Stimulated activated CD4-positive, alpha-beta T cell treated with anti-CD3 and anti-CD28 coated beads, Interleukin-12 subunit alpha, Interleukin-12 subunit beta, amount 100 ng/mL, for 24 hours (primary cell): ENCODE data around the gene AP1S1.
"Not testable (repeated sequence)": the region's sequence is repeated elsewhere in the genome, so short reads cannot be mapped to it uniquely, and the experiment has no call there.

Experiments used
- DNase-seq, 2 experiments: peaks; one replicate each; pipeline ENCODE4 v3.0.0-alpha.2; 2020; ENCODE audit warnings: low read depth in 2 of 2

AP1S1 gene

GRCh38 chr7:101200862-101201599 lies 46.8 kb downstream of the AP1S1 start, which contains the start of gene MOGAT3:
TSS of gene MOGAT3 (minus strand) at chr7:101201036. CDS start at chr7:101200854, 182 bp downstream.
- DNase-seq: no peak

- no peak for DNase-seq
Observed at GRCh38 chr7:101201695-101202602, 47.7 kb downstream of the AP1S1 start.

DNA sequence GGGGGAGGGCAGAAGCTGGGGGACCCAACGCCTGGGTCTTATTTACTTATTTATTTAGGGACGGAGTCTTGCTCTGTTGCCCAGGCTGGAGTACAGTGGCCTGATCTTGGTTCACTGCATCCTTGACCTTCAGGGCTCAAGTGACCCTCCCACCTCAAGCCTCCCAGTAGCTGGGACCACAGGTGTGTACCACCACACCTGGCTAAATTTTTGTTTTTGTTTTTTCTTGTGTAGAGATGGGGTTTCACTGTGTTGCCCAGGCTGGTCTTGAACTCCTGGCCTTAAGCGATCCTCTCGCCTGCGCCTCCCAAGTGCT lies 48.3 kb downstream of the AP1S1 start:
- no peak for DNase-seq

GRCh38 chr7:101203740-101204738 lies 49.8 kb downstream of the AP1S1 start:
- DNase-seq: not testable (repeated sequence)

DNA sequence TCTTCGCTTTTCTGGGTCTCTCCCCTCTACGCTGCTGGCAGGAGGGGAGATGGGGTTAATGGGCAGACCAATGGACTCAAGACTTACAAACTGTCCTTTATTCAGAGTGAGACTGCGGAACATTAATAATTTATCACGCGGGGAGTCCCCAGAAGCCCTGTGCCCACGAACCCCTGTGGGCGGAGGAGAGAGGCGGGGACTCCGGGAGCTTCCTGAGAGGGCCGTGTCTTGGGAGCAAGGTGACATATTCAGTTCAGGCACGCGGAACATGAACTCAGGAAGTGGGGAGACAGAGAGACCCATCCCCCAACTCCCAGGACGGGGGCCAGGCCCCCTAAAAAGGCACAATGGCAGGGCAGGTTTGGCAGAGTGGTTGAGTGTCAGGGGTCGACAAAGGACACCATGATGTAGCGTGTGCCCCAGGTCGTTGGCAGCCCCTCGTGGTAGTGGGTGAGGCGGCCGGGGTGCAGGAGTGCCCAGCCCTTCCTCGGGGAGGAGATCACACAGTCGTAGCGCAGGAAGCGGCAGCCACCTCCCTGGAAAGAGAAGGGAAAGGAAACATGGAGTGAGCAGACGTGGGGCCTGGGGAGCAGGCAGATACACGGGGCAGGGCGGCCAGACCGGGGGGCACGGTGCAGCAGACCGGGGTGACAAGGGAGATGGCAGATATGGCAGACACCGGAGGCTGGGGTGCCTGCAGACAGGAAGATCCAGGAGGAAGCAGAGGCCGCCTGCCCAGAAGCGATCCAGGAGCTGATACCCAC lies 51.8 kb downstream of the AP1S1 start:
- DNase-seq: no peak

DNA sequence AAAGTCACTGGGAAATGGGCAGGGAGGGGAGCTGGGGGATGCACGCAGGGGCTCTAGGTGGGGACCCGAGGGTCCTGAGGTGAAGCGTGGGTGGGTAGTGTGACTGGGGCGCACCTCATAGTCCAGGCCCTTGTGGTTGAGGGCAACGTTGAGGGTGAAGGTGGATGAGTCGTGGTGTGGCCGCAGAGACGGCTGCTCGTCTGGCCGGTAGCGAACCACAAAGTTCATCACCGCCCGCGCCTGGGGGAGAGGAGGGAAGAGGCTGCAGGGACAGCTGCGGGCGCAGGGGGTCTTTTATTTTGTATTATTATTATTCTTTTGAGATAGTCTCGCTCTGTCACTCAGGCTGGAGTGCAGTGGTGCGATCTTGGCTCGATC lies 52.4 kb downstream of the AP1S1 start:
- DNase-seq: no peak

GRCh38 chr7:101207459-101207858 lies 53.2 kb downstream of the AP1S1 start:
- no peak for DNase-seq

DNA sequence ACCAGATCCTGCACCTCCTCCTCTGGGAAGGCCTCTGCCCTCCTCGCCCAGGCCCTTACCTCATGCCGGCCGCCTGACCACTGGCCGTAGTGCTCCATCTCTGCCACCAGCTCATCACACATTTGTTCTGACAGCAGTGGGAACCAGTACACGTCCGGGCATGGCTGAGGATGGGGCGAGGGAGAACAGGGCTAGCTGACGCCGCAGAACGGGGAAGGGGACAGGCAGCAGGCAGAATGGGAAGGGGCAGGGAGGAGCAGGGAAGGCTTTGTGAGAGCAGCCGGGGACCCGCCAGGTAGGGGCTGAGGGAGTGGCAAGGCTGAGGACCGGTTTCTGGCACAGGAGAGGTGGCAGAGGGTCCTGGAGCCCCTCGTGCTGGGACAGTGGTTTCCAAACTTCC lies 54.5 kb downstream of the AP1S1 start:
- no peak for DNase-seq

- DNase-seq: no peak
Observed at GRCh38 chr7:101210143-101210542, 55.9 kb downstream of the AP1S1 start.
